Measurements from ENCODE around the gene UTY. TPM values are rescaled to one million over a fixed set of nuclear protein-coding genes. Genes with fewer than 3 reads are reported as not detected.

Gene UTY
- total RNA-seq, 1 donor from 2014 or later = 8.8 TPM

GRCh38 chrY:13210961-13211646 lies 268.7 kb downstream of the UTY start:
- intact Hi-C loops (cut with DNase I) = no loop called here
- no peak for DNase-seq (ENCODE audit: missing footprints)
- ATAC-seq = no peak

DNA sequence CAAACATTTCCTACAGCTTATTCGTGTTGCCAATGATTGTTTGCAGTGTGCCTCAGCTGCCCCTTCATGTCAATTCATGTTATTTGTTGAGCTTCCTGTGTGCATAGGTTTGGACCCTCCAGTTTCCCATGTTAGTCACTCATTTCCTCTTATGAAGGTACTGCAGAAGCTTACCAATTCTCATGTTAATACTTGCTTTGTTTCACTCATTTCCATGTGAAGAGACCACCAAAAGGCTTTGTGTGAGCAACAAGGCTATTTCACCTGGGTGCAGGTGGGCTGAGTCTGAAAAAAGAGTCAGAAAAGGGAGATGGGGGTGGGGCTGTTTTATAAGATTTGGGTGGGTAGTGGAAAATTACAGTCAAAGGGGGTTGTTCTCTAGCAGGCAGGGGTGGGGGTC lies 274.6 kb downstream of the UTY start:
- no peak for DNase-seq (ENCODE audit: missing footprints)
- ATAC-seq = no peak
- intact Hi-C loops (cut with DNase I) = no loop called here

Other genes starting within 250 kb of the UTY start
- 0.65 TPM for gene TMSB4Y, start 223.9 kb upstream of the UTY start, total RNA-seq